Measurements from ENCODE around the gene CDC37L1. TPM values are rescaled to one million over a fixed set of nuclear protein-coding genes. Genes with fewer than 3 reads are reported as not detected.

CDC37L1 gene
- total RNA-seq, 1 donor from 2014 or later, result 15.9 TPM

GRCh38 chr9:4665357-4665756 is 14.0 kb upstream of the CDC37L1 start:
- no peak for TF ChIP-seq CTCF (IDR thresholded peaks at IDR 0.05; ENCODE audit: insufficient read depth, low read length, poor library complexity, severe bottlenecking)
- H3K27me3 ChIP-seq (ENCODE audit: control insufficient read depth, insufficient read depth, low read length), result no peaks in the 10 kb centered on the region
- no peaks in the 10 kb centered on the region for H3K36me3 ChIP-seq (ENCODE audit: control insufficient read depth, insufficient read depth, low read length)
- DNase-seq (ENCODE audit: low read depth), result no peak
- H3K4me3 ChIP-seq (ENCODE audit: low read depth, low read length), result peak overlapping the region; percentile 7

- no peaks in the 10 kb centered on the region for H3K27me3 ChIP-seq (ENCODE audit: control insufficient read depth, insufficient read depth, low read length)
- peak within 1 kb of the TSS; percentile 64 for H3K4me3 ChIP-seq (ENCODE audit: low read depth, low read length)
- no peaks in the 10 kb centered on the region for H3K36me3 ChIP-seq (ENCODE audit: control insufficient read depth, insufficient read depth, low read length)
- peak; percentile 22 for TF ChIP-seq CTCF (IDR thresholded peaks at IDR 0.05; ENCODE audit: insufficient read depth, low read length, poor library complexity, severe bottlenecking)
- DNase-seq (ENCODE audit: low read depth), result no peak
These were observed 13.2 kb upstream of the CDC37L1 start, which contains the start of gene SPATA6L for GRCh38 chr9:4666042-4666699. Gene SPATA6L, minus strand, starts transcription at chr9:4666480. Its CDS starts 230 bp downstream, at chr9:4666250.

- no peak for TF ChIP-seq CTCF (IDR thresholded peaks at IDR 0.05; ENCODE audit: insufficient read depth, low read length, poor library complexity, severe bottlenecking)
These were observed 11.7 kb upstream of the CDC37L1 start for GRCh38 chr9:4667681-4668080.

GRCh38 chr9:4668604-4669003 is 10.8 kb upstream of the CDC37L1 start:
- no peaks in the 10 kb centered on the region for H3K36me3 ChIP-seq (ENCODE audit: control insufficient read depth, insufficient read depth, low read length)
- H3K4me3 ChIP-seq (ENCODE audit: low read depth, low read length), result no peak overlapping the region
- no peak for DNase-seq (ENCODE audit: low read depth)
- no peaks in the 10 kb centered on the region for H3K27me3 ChIP-seq (ENCODE audit: control insufficient read depth, insufficient read depth, low read length)
- TF ChIP-seq CTCF (IDR thresholded peaks at IDR 0.05; ENCODE audit: insufficient read depth, low read length, poor library complexity, severe bottlenecking), result no peak

More at GRCh38 chr9:4667681-4668080, 11.7 kb upstream of the CDC37L1 start:
- Histone ChIP-seq H3K4me3 (ENCODE audit: low read depth, low read length) (no peak overlapping the region), H3K36me3 (ENCODE audit: control insufficient read depth, insufficient read depth, low read length) (no peaks in the 10 kb centered on the region), H3K27me3 (ENCODE audit: control insufficient read depth, insufficient read depth, low read length) (no peaks in the 10 kb centered on the region)
- DNase-seq (ENCODE audit: low read depth), result no peak

- Histone ChIP-seq H3K4me3 (ENCODE audit: low read depth, low read length) (no peak overlapping the region), H3K27me3 (ENCODE audit: control insufficient read depth, insufficient read depth, low read length) (no peaks in the 10 kb centered on the region), H3K36me3 (ENCODE audit: control insufficient read depth, insufficient read depth, low read length) (no peaks in the 10 kb centered on the region)
- no peak for TF ChIP-seq CTCF (IDR thresholded peaks at IDR 0.05; ENCODE audit: insufficient read depth, low read length, poor library complexity, severe bottlenecking)
- DNase-seq (ENCODE audit: low read depth), result no peak
These were observed 9.5 kb upstream of the CDC37L1 start for GRCh38 chr9:4669890-4670289.

- no peak for DNase-seq (ENCODE audit: low read depth)
- no peak overlapping the region for H3K4me3 ChIP-seq (ENCODE audit: low read depth, low read length)
- no peak for TF ChIP-seq CTCF (IDR thresholded peaks at IDR 0.05; ENCODE audit: insufficient read depth, low read length, poor library complexity, severe bottlenecking)
- H3K27me3 ChIP-seq (ENCODE audit: control insufficient read depth, insufficient read depth, low read length), result no peaks in the 10 kb centered on the region
- no peaks in the 10 kb centered on the region for H3K36me3 ChIP-seq (ENCODE audit: control insufficient read depth, insufficient read depth, low read length)
These were observed 8.8 kb upstream of the CDC37L1 start for GRCh38 chr9:4670591-4670990.
